Medulla oblongata (tissue), 1 donor: ENCODE data around the gene SLC39A10.
"Not testable (repeated sequence)": the region's sequence is repeated elsewhere in the genome, so short reads cannot be mapped to it uniquely, and the experiment has no call there.

ENCODE experiments used
- DNase-seq: peaks from one replicate; pipeline ENCODE4 v3.0.0-alpha.2; 2015; ENCODE audit errors: extremely low spot score

SLC39A10 gene

GRCh38 chr2:195674491-195675221 lies 17.6 kb downstream of the SLC39A10 start:
- no peak for DNase-seq

DNA sequence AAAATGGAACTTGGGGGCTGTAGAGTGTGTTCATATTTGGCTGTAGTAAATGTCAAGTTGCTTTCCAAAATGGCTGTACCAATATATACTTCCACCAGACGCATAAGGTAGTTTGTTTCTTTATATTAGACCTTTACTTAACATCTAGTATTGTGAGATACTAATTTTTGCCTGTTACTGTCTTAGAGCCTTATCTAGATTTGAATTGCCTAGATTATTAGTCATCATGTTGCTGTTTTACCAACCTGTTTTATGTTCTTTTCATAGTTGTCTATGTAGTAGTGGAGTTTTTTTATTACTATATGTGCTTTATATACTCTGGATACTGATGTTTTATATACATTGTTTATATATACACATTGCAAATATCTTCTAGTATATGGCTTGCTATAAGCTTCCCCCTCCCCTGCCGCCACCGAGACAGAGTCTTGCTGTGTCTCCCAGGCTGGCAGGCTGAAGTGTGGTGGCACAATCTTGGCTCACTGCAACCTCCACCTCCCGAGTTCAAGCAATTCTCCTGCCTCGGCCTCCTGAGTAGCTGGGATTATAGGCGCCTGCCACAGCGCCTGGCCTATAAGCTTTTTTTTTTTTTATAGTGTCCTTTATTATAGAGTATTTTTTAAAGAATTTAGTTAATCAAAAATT lies 18.9 kb downstream of the SLC39A10 start:
- DNase-seq = no peak

- DNase-seq = no peak
Measured at GRCh38 chr2:195677290-195677689, 20.3 kb downstream of the SLC39A10 start.

DNA sequence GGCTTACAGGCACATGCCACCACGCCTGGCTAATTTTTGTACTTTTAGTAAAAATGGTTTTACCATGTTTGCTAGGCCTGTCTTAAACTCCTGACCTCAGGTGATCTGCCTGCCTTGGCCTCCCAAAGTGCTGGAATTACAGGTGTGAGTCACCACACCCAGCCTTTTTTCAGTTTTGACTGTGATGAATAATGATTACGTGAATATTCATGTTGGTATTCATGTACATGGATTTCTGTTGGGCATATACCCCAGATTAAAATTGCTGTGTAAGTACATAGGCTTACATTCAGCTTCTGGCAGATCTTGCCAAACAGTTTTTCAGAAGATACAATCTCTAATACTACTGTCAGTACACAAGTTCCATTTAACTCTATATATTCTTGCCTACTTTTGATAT lies 20.9 kb downstream of the SLC39A10 start:
- DNase-seq = no peak

DNA sequence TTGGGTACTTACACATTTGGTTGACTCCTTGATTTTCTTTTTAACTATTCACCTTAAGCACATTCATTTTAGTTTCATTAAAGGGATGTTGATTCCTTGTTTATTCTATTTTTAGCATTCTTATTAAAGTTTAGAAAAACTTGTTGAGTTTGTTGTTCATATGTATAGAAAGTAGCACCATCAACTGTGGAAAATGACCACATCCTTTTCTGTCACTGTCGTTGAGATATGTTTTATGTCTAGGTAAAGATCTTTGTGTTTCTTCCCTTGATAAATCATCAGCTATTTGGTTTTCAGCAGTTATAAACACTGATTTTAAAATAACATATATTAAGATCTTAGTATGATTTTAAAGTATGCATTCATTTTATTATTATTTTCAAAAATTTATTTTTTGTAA lies 25.1 kb downstream of the SLC39A10 start:
- DNase-seq = no peak

DNA sequence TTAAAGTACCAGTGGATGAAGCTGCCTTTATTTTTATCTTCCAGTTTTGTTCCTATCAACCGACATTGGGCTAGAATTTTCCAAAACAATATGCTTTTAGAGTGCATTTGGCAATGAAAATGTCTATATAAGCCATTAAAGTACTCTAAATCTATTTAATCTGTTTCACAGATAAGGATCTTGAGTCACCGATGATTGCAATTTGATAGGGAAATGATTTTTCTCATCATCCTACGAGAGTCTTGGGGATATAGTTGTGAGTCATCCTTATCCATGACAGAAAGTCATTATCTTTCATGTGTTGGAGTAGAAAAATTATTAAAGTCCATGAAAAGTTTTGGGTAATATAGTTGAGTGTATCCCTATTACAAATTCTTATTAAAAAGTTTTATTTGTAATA lies 26.1 kb downstream of the SLC39A10 start:
- no peak for DNase-seq

DNA sequence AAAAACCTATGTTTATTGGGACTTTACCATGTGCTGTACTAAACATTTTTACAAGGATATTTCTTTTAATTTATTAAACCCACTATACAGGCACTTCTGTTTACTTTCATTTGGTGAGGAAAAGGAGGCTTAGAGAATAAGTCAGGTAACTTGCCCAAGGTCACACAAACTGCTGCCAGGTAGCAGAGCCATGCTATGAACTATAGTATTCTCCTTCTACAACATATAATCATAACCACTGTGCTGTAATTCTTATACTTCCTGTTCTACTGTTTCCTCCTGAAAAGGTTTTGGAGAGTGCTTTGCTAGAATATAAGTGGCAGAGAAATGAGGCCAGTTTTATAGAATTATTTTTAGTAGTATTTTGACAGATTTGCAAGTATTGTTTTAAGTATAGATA lies 29.5 kb downstream of the SLC39A10 start:
- DNase-seq = no peak

GRCh38 chr2:195687320-195688086 lies 30.5 kb downstream of the SLC39A10 start:
- DNase-seq = no peak

GRCh38 chr2:195692531-195692930 lies 35.5 kb downstream of the SLC39A10 start:
- DNase-seq = not testable (repeated sequence)

DNA sequence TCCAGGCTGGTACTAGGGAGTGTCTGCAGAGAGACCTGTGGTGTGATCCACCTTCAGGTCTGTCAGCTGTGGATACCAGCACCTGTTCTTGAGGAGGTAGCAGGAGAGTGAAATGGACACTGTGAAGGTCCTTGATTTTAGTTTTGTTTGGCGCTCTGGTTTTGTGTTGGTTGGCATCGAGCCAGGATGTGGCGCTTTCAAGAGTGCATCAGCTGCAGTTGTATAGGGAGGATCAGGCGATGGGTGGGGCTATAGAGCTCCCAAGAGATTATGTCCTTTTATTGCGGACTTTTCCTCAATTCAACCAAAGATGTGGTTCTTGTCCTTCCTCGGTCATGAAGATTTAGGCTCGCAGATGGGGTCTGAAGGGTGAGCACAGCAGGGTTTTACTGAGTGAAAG lies 37.5 kb downstream of the SLC39A10 start:
- DNase-seq = no peak

GRCh38 chr2:195695002-195695631 lies 38.1 kb downstream of the SLC39A10 start:
- no peak for DNase-seq

DNA sequence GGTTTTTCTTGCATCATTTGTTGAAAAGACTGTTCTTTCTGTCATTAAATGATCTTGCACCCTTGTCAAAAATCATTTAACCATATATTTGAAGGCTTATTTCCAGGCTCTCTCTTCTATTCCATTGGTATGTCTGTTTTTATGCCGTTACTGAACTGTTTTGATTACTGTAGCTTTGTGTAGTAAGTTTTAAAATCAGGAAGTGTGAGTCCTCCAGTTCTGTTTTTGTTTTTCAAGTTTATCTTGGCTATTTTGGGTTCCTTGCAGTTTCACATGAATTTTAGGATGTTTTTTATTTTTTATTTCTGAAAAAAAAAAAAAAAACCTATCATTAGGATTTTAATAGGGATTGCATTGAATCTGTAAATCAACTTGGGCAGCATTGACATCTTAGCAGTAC lies 39.0 kb downstream of the SLC39A10 start:
- no peak for DNase-seq

DNA sequence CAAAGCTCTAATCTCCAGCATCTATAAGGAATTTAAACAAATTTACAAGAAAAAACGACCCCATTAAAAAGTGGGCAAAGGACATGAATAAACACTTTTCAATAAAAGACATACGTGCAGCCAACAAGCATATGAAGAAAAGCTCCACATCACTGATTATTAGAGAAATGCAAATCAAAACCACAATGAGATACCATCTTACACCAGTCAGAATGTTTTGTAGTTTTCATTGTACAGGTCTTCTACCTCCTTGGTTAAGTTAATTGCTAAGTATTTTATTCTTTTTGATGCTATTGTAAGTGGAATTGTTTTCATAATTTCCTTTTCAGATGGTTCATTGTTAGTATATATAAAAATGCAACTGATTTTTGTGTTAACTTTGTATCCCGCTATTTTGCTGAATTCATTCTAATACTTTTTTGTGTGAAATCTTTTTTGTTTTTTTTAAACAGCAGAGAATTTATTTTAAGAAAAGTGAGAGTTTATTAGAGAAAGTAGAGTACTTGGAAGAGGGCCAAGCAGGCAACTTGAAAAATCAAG lies 40.7 kb downstream of the SLC39A10 start:
- no peak for DNase-seq

- DNase-seq = no peak
Measured at GRCh38 chr2:195700480-195700879, 43.5 kb downstream of the SLC39A10 start.

- DNase-seq = no peak
Measured at GRCh38 chr2:195706161-195706900, 49.3 kb downstream of the SLC39A10 start.

DNA sequence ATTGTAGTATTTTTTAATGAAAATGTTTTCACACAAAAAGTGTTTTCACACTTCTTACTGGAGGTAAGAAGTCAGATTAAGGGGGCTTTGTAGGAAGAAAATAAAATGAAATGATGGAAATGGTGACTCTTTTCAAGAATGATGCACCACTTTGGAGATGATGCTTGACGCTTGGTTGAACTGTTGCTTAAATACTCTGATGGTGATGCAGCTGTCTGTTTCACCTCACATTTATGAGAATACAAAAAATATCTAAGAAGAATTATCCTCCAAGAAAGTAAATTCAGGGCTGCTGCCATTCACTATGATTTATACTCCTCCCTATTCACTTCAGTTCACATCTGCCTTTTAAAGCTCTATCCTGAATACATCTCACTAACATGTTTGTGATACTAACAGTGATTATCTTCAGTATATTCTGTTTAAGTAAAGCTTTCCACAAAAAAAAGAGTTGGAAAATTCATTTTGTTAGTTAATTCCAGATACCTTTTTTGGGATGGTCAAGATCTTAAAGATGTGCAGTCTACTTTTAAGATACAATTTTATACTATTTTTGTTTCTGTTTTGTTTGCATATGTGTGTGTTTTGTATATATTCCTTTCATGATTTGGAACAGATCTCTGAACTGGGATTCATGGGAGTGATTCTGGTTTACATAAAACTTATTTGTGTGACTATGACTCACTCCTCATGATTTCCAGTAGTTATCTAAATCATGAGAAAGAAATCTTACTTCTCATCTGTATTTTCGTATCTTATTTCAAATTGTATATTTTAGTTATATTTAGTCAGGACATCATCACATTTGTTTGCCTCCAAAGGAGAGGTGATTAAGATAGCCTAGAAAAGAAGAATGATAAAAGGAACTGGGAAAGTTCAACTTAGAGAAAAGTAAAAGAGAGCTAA lies 53.1 kb downstream of the SLC39A10 start:
- DNase-seq = no peak

DNA sequence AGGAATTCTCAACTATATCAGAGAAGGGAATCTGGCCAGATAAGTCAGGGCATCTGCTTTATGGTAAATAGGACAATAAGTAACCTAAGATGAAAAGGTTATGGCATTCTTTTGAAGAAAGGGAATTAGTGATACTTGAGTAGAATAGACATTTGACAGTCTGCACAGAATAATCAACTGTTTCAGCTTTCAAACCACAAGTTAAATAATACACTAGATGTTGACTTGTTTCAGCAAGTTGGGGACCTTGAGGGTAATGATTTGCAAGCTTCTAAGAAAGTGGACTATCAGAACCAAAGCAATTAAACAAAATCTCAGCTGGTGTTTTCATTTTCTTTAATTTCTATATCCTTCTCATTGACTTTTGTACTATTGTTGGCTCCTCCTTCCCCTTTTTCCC lies 54.5 kb downstream of the SLC39A10 start:
- DNase-seq = no peak

- DNase-seq = no peak
Measured at GRCh38 chr2:195716466-195716865, 59.4 kb downstream of the SLC39A10 start.

- DNase-seq = no peak
Measured at GRCh38 chr2:195721042-195721441, 64.0 kb downstream of the SLC39A10 start.

DNA sequence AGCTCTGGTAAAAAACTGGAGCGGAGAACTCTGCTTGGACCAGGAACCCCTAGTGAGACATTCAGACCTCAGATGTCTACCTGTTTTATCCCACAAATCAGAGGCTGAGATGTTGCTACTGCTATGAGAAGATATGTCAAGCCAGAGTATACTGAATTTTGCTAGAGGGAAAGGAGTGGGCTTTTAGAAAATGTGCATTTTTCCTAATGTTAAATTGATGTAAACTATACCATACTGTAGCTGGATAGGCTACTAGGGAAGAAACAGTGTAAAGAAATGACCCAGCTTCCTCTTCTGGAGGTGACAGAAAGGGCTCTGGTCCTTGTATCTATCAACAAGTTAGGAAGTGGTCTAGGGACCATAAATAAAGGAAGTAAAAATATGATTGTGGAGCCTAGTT lies 65.0 kb downstream of the SLC39A10 start:
- DNase-seq = no peak
